Measurements from ENCODE around the gene CDIP1.

The CDIP1 gene

DNA sequence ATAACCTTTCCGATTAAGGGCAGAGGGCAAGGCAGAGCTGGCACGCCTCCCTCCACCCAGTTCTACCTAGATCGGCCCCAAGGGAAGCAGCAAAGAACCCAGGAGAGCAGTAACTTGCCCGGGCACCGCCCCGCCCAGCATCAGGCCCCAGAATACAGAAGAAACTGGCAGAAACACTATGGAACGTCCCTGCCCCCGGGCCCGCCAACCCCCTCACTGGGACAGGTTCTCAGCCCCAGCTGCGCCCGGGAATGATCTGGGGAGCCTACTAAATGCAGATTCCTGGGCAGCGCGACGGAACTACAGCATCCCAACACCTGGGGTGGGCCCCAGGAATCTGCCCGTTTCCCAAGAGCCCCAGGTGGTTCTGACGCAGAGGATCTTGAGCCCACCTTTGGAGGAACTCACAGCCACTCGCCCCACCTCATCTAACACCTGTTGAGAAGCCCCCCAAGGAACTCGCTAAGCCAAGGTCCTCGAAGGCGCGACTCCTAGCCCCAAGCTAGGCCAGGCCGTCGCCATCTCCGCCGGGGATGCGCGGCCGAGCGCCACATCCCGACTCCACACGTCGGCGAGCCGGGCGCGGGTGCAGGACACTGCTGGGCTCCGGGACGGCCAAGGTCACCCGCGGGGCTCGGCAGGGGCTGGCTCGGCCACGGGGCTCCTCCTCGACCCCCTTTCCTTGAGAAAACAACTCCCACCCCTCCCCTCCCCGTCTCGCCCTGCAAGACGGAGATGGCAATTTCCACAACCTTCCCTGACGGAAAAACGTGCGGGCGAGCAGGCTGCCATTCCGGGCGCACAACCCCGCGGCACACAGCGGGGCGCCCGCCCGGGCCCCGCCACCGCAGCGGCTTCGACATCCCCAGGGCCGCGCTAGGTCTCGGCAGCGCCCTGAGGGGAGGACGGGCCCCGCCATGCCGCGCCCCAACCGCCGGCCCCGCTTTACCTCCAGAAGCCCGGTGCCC lies 913 bp downstream of the CDIP1 start:
- no peak for DNase-seq

GRCh38 chr16:4536391-4537106 lies 2.0 kb downstream of the CDIP1 start:
- no peak for DNase-seq

- no peak for DNase-seq
Observed at GRCh38 chr16:4535627-4536108, 2.9 kb downstream of the CDIP1 start.

DNA sequence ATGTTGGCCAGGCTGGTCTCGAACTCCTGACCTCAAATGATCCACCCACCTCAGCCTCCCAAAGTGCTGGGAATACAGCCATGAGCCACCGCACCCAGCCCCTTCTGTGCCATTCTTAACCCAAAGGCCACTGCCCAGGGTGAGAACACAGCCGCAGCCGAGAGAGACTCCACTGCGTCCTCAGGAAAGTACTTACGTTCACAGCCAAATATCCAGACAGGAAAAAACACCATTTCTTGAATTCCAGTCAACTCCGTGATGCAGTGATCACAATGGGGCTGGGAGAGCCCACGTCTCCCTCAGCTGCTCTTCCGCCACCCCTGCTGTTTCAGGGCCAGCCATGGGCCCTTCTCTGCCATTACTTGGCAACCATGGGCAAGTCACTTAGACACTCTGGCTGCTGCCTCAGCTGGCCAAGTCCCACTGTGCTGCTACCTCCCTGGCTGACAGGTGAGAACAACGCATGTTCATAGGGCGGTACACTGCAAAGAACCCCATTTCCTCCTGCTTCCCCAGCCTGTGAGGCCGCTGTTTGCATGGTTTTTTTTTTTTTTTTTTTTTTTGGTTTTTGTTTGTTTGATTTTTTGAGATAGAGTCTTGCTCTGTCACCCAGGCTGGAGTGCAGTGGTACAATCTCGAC lies 4.3 kb downstream of the CDIP1 start:
- no peak for DNase-seq

DNA sequence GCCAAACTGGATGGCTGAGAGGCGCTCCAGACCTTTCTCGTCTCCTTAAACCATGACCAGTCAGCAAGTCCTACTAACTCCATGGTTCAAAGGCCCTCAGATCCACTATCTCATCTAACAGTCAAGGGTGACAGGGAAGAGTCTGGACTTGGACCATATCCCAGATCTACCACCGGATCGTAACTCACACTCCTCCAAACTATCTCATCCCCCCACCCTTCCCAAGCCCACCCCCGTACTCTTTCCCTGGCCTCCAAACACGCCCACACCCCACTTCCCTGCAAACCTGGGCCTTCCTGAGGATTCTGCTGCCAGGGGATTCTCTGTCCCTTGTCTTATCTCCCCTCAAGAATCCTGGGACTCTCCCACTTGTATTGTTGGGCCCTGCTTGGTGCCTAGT lies 5.1 kb downstream of the CDIP1 start:
- no peak for DNase-seq

- no peak for DNase-seq
Observed at GRCh38 chr16:4532238-4532637, 6.3 kb downstream of the CDIP1 start.

- DNase-seq: no peak
Observed at GRCh38 chr16:4531811-4532210, 6.8 kb downstream of the CDIP1 start.

- peak; percentile 65 for DNase-seq
Observed at GRCh38 chr16:4529085-4530060, 9.2 kb downstream of the CDIP1 start.

DNA sequence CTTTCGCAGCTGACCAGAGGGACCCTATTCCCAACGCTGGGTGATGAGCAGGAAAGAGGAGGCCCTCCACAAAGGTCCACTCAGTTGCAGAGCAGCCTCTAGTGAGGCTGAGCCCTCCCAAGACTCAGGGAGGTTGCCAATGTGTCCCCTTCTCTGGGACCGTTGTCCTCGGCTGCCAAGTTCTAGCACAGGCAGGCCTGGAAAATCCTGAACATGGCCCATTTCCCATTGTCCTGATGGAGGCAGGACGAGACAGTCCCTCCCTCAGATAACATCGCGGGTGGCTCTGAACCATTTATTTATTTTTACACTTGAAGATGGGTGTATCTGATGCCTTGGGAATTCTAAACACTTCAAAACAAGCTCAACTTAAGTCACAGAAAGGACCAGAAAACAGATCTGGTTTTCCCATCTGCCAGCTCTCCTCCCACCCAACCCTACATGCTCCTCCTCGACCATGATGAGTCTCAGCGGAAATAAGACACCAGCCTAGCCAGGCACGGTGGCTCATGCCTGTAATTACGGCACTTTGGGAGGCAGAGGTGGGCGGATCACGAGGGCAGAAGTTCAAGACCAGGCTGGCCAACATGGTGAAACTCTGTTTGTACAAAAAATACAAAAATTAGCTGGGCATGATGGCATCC lies 12.8 kb downstream of the CDIP1 start:
- no peak for DNase-seq

DNA sequence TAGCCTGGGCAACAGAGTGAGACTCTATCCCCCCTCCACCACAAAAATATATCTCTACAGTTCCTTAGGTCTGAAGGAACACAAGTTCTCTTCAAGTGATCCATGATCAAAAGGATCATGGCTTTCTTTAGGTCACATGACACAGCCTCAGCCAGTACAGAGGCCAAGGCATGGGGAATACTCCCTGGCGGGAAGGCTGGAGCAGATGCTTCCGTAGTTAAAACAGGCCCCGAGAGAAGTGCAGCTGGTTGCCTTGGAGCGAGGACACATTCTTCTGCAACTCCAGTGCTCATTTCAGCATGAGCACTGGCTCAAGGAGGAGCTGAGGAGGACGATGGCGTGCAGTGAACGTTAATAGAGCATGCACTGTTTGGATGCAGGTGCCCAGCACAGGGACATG lies 13.5 kb downstream of the CDIP1 start:
- no peak for DNase-seq

GRCh38 chr16:4524571-4524970 lies 14.0 kb downstream of the CDIP1 start:
- DNase-seq: no peak

DNA sequence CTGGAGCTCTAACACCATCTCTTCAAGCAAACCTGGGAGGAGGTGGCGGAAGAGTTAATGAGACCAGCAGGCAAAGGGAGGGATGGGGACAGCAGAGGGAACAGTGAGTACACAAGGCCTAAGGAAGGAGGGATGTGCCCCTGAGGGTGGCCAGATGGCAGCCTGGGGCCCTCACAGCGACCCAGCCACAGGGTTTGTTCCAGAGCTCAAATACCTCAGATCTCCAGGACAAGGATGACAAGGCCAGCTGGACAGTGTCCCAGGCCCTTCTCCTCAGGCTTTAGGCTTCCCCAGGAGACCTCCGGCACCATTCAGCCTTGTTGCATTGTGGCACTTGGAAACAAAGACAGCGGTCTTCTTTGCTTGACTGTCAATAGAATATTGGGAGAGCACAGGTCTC lies 14.9 kb downstream of the CDIP1 start:
- DNase-seq: no peak

DNA sequence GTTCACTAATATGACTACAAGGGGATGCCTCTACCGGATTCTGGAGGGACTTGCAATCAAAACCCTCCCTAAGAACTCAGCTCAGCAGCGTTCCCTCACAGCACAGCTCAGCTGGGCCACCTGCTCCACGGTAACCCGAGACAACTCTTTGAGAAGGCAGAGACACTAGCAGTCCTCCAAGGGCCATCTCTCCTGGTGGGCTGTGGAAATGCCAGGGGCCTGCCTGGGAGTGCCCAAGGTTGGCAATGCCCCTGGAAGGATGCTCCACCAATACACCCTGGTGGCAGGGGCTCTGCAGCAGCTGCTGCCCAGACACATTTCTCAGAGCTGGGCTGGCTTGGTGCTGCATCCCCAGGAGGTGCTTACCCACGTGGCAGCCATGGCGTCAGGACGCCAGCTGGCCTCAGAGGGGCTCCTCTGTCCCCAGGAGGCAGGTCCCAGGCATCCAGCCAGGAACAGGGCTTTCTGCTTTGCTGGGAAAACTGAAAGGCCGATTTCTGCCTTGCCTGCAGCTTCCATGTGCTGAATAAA lies 16.5 kb downstream of the CDIP1 start:
- no peak for DNase-seq

DNA sequence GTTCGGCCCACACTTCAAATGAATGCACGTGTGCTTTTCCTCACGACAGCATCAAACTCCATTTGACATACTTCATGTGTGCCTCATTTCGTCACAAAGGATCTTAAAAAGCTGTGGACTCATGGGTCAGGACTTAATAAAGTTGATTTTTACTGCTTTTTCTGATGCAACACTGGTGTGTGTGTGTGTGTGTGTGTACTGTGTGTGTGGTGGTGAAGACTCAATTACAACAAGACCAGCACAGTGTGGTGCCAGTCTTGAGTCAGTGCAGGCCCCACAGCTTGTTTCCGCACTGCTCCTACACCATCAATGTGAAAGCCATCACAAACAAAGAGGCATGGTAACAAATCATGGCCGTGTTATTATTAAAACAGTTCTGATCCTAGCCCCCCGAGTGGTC lies 17.7 kb downstream of the CDIP1 start:
- no peak for DNase-seq

GRCh38 chr16:4519274-4520058 lies 19.1 kb downstream of the CDIP1 start:
- no peak for DNase-seq

DNA sequence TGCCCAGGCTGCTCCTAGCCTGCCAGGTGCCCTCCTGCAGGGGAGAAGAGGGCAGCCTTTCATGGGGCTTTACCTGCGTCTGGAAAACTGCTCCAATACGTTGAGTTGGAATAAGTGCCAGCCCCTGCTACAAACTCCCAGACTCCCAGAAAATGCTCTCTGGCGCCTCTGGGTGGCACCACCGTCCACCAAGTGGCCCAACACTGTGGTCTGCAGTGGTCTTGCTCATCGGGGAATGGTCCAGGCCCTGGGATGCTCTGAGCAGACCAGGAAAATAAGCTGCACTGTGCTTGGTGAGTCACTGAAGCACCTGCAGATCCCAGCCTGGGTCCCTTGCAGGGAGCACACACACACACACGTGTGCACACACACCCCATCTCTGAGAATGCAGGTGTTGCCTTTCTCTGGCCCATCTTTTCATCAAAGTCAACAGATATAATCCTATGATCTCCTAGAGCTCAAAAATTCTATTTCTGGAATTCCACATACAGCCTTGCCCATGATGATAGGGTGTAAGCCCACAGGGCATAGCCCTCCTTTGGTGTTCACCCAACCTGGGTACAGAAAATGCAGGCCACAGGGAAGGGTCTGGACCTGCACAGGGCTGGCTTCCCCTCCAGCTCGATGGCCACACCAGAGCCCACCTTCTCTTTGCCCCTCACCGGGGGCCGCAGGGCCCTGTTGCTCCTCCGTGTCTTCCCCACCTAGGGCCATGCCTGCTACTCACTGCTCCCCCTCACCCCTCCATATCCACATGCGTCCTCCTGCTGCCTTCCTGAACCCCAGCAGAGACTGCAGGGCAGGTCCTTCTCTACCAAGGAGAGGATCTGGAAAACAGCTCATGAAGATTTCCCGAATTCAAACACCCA lies 20.5 kb downstream of the CDIP1 start:
- DNase-seq: no peak

DNA sequence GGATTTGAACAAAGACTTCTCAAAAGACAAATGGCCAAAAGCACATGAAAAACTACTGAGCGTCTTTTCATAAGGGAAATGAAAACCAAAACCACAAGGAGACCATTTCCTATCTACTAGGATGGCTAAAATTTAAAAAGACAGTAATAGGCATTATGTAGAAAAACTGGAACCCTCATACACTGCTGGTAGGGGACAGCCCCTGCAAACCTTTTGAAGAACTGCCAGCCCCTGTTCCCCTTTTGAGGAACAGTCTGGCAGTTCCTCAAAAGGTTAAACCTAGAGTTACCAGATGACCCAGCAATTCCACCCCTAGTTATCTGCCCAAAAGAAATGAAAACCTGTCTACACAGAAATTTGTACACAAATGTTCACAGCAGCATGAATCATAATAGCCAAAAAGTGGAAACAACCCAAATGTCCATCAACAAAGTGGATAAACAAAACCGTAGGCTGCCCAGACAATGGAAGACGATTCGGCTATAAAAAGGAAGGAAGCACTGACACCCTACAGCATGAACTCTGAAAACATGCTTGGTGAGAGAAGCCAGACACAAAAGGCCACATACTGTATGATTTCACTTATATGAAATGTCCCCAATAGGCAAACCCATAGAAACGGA lies 22.9 kb downstream of the CDIP1 start:
- no peak for DNase-seq

GRCh38 chr16:4514606-4515005 lies 24.0 kb downstream of the CDIP1 start:
- no peak for DNase-seq

DNA sequence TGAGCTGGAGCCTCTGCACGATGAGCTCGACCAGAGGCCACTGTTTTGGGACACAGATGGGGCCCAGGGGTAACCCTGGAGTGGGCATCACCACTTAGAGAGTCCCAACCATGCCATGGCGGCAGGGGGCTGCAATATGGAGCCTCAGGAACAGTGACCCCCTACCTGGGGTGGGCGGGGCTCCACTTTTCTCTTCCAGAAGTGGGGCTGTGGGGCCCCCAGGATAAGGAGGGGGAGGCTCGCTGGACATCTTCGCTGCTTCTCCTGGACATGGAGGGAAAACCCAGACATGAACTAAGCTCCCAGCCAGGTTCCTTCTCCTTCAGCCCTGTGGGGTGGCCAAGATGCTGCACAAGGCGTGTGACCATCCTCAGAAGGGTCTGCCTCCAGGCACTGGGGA lies 24.7 kb downstream of the CDIP1 start:
- DNase-seq: no peak
